Embryonic facial prominence (tissue), 1 donor: ENCODE measurements around the gene TJP3.

ENCODE experiments used
- DNase-seq: peaks from one replicate; pipeline ENCODE4 v3.0.0-alpha.2; 2016; ENCODE audit errors: extremely low spot score

TJP3 gene

GRCh38 chr19:3671680-3672574 is 36.3 kb upstream of the TJP3 start:
- DNase-seq = no peak

DNA sequence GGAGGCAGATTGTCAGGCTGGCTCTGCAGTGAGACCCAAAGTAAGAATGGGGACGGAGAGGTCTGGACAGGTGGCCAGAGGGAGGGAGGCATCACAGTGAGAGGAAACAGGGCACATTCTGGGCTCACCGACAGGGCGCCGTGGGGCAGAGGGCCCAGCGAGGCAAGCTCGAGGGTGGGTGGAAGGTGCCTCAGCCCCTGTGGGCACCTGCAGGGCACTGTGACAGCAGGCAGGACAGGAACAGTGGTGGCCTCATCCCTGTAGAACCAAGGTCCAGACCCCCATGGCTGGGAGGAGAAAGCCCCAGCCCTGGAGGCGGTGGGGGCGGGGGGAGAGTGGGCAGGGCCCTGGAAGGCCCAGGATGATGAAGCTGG is 35.6 kb upstream of the TJP3 start:
- DNase-seq = no peak

GRCh38 chr19:3672993-3673392 is 35.2 kb upstream of the TJP3 start:
- no peak for DNase-seq

- DNase-seq = no peak
Measured at GRCh38 chr19:3673506-3674439, 34.4 kb upstream of the TJP3 start.

DNA sequence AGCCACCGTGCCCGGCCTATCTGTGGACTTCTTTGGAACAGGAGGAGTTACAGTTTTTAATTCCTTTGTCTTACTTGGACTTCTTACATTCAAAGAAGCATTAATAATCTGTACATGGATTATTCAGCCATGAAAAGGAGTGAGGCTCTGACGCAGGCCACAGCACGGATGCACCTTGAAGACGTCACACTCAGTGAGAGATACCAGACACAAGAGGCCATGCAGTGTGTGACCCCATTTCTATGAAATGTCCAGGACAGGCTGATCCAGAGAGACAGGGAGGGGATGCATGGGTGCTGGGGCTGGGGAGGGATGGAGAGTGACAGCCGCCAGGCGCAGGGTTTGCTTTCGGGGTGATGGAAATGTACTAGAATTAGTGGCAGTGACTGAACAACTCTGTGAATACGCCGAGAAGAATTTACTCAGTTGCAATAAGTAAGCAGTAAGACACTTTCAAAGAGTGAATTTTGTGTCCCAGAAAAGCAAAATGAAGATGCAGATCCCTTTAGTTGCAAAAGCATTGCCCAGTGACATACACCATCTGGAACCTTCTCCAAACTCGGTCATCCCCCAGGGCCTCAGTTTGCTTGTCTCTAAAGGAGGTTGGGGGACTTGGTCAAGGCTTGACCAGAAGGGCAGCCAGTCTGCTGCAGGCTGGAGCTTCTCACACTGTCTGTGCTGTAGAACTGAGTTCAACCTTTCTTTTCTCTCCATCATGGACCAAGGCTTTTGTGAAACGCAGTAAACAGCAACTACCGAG is 33.2 kb upstream of the TJP3 start:
- DNase-seq = no peak

DNA sequence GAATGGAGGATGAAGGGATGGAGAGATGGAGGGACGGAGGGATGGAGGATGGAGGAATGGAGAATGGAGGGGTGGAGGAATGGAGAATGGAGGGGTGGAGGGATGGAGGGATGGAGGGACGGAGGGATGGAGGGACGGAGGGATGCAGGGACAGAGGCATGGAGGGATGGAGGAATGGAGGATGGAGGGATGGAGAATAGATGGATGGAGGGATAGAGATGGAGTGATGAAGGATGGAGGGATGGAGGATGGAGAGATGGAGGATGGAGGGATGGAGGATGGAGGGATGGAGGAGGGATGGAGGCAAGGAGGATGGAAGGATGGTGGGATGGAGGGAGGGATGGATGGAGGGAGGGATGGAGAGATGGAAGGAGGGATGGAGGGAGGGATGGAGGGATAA is 30.0 kb upstream of the TJP3 start:
- no peak for DNase-seq

DNA sequence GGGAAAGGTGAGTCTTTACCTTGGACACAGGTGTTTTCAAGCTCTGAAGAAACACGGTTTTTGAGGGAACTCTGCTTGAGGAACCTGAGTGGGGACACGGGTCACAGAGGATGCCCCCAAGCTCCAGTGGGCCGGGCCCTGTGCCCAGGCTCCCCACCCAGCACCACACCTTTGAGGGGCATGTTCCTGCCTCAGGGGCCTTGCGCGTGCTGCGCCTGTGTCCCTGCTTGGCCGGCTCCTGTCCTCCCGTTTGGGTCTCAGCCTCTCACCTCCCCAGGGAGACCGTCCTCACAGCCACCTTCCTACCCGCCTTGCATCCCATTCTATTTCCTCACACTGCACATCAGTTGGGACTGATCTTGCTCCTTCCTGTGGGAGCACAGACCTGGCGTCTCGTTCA is 29.0 kb upstream of the TJP3 start:
- DNase-seq = no peak

GRCh38 chr19:3679581-3679980 is 28.6 kb upstream of the TJP3 start:
- DNase-seq = no peak

DNA sequence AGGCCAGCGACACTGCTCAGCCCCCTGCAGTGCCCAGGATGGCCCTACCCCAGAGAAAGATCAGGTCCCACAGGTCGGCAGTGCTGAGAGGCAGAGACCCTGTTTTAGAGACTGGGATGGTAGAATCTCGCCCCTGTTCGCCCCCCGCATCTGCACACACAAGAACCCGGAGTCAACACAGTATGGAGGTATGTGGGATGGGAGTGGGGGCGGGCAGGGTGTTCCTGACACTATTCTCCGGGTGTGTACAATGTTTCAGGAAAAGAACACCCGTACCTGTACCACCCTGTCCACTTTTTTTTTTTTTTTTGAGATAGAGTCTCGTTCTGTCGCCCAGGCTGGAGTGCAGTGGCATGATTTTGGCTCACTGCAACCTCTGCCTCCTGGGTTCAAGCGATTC is 27.2 kb upstream of the TJP3 start:
- no peak for DNase-seq

GRCh38 chr19:3682286-3682685 is 25.9 kb upstream of the TJP3 start:
- DNase-seq = no peak

GRCh38 chr19:3682741-3683404 is 25.3 kb upstream of the TJP3 start:
- DNase-seq = no peak

DNA sequence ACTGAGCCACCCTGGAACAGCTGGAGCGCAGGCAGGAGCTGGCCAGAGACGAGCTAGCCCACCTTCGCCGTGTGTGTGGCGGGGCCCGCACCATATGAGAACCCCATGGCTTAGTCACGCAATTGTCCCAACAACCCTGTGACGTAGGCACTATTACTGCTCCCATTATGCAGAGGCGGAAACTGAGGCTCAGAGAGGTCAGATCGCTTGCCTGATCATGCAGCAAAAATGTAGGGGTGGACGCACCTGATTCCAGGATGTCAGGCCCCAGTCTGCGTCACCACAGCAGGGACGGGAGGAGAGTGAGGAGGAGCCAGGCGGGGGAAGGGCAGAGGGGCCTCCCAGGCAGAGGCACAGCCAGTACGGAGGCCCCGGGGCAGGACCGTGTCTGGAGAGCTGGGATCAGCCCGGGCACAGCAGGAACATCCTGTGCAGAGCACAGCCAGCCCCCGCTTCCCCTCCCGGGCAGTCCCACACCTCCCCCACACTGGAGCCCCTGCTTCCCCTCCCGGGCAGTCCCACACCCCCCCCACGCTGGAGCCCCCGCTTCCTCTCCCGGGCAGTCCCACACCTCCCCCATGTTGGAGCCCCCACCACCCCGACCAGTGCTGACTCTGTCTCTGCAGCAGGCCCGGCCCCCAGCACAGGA is 24.7 kb upstream of the TJP3 start:
- DNase-seq = no peak

GRCh38 chr19:3684054-3684816 is 23.9 kb upstream of the TJP3 start:
- no peak for DNase-seq

- DNase-seq = no peak
Measured at GRCh38 chr19:3684817-3685410, 23.3 kb upstream of the TJP3 start.

- no peak for DNase-seq
Measured at GRCh38 chr19:3687393-3687773, 20.8 kb upstream of the TJP3 start.

GRCh38 chr19:3687774-3688706 is 20.1 kb upstream of the TJP3 start:
- no peak for DNase-seq

GRCh38 chr19:3690551-3691371 is 17.4 kb upstream of the TJP3 start:
- DNase-seq = no peak

DNA sequence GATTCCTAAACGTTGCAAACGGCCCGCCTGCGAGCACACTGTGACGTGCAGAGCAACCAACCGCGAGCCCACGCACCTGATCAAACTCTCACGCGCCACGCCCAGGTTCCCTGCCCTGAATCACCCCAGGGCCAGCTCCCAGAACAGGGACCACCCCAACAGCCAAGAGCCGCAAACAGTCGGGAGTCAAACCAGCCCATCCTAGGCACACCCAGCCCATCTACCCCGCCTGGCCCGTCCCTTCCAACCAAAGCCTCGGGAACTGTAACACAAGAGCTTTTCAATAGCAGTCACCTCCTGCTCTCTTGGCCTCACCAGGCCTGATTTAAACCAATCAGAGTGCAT is 16.8 kb upstream of the TJP3 start:
- no peak for DNase-seq
